ENCODE data around the gene NFIA. TPM values are rescaled to one million over a fixed set of nuclear protein-coding genes. Genes with fewer than 3 reads are reported as not detected.

The NFIA gene
- total RNA-seq, 1 experiment from 2014 or later, result 12.7 TPM

GRCh38 chr1:61294930-61295329 is 212.6 kb downstream of the NFIA start:
- Histone ChIP-seq H3K27me3 (ENCODE audit: low read length) (no peaks in the 10 kb centered on the region), H3K36me3 (ENCODE audit: low read depth, low read length) (no peaks in the 10 kb centered on the region), H3K9me2 (replicated peaks; ENCODE audit: low read length) (no peaks in the 10 kb centered on the region), H3K27ac (ENCODE audit: low read length) (peak overlapping the region; percentile 80), H3F3A (ENCODE audit: low read length, unreplicated experiment) (no peaks in the 10 kb centered on the region), H3K4me1 (ENCODE audit: insufficient read depth, low read length) (peaks cover 51% of the 10 kb centered on the region), H3K79me2 (ENCODE audit: low read length) (no peaks in the 10 kb centered on the region), H3K4me2 (ENCODE audit: low read length) (peak overlapping the region; percentile 56; the same call in 1 of the 2 replicates), H2AFZ (ENCODE audit: low read length) (no peak overlapping the region), H3K4me3 (ENCODE audit: low read length) (no peak overlapping the region), H3K9me3 (ENCODE audit: low read length) (no peaks in the 10 kb centered on the region), H4K20me1 (ENCODE audit: low read length) (no peaks in the 10 kb centered on the region), H3K9ac (ENCODE audit: low read length) (peak overlapping the region; percentile 40; the same call in 1 of the 2 replicates)
- intact Hi-C loops (cut with micrococcal nuclease), result loop anchor here (1.0 kb wide), 1 partner anchor 28 kb away; no protein-coding TSS in a partner anchor
- DNase-seq, result no peak
- TF ChIP-seq EZH2 (IDR thresholded peaks at IDR 0.05; ENCODE audit: low read length, unreplicated experiment), result no peak
- no peak for TF ChIP-seq CTCF (conservative IDR thresholded peaks at IDR 0.05; ENCODE audit: low read depth, low read length)
- TF ChIP-seq EZH2phosphoT487 (IDR thresholded peaks at IDR 0.05; ENCODE audit: borderline replicate concordance, low read length), result no peak
- ChIA-PET CTCF (no interaction called here), POLR2A (ENCODE audit: unreplicated experiment) (no interaction called here)
- no TSS peak for BruUV-seq (replicated peaks)
- ATAC-seq, result no peak

- no peaks in the 10 kb centered on the region for H3K36me3 ChIP-seq (ENCODE audit: low read depth, low read length)
- H4K20me1 ChIP-seq (ENCODE audit: low read length), result no peaks in the 10 kb centered on the region
- H3K4me2 ChIP-seq (ENCODE audit: low read length), result no peak overlapping the region
- H2AFZ ChIP-seq (ENCODE audit: low read length), result no peak overlapping the region
- H3K79me2 ChIP-seq (ENCODE audit: low read length), result no peaks in the 10 kb centered on the region
- no peaks in the 10 kb centered on the region for H3F3A ChIP-seq (ENCODE audit: low read length, unreplicated experiment)
- H3K9ac ChIP-seq (ENCODE audit: low read length), result no peak overlapping the region
- H3K4me1 ChIP-seq (ENCODE audit: insufficient read depth, low read length), result peaks cover 53% of the 10 kb centered on the region
- CTCF ChIA-PET, result no interaction called here
- H3K9me3 ChIP-seq (ENCODE audit: low read length), result no peaks in the 10 kb centered on the region
- BruUV-seq (replicated peaks), result no TSS peak
- no peak overlapping the region for H3K27ac ChIP-seq (ENCODE audit: low read length)
- intact Hi-C loops (cut with micrococcal nuclease), result no loop called here
- H3K4me3 ChIP-seq (ENCODE audit: low read length), result no peak overlapping the region
- TF ChIP-seq EZH2phosphoT487 (IDR thresholded peaks at IDR 0.05; ENCODE audit: borderline replicate concordance, low read length) (no peak), CTCF (conservative IDR thresholded peaks at IDR 0.05; ENCODE audit: low read depth, low read length) (no peak), EZH2 (IDR thresholded peaks at IDR 0.05; ENCODE audit: low read length, unreplicated experiment) (no peak)
- H3K27me3 ChIP-seq (ENCODE audit: low read length), result no peaks in the 10 kb centered on the region
- POLR2A ChIA-PET (ENCODE audit: unreplicated experiment), result no interaction called here
- DNase-seq (no peak), ATAC-seq (no peak)
- no peaks in the 10 kb centered on the region for H3K9me2 ChIP-seq (replicated peaks; ENCODE audit: low read length)
Observed at GRCh38 chr1:61295818-61296537, 213.6 kb downstream of the NFIA start.

- Histone ChIP-seq H3K36me3 (ENCODE audit: low read depth, low read length) (no peaks in the 10 kb centered on the region), H3K9me2 (replicated peaks; ENCODE audit: low read length) (no peaks in the 10 kb centered on the region), H4K20me1 (ENCODE audit: low read length) (no peaks in the 10 kb centered on the region), H3K4me2 (ENCODE audit: low read length) (no peak overlapping the region), H3K27ac (ENCODE audit: low read length) (no peak overlapping the region), H3K27me3 (ENCODE audit: low read length) (no peaks in the 10 kb centered on the region), H3K79me2 (ENCODE audit: low read length) (no peaks in the 10 kb centered on the region), H3K9ac (ENCODE audit: low read length) (no peak overlapping the region), H3K4me1 (ENCODE audit: insufficient read depth, low read length) (peaks cover 49% of the 10 kb centered on the region), H2AFZ (ENCODE audit: low read length) (no peak overlapping the region), H3F3A (ENCODE audit: low read length, unreplicated experiment) (no peaks in the 10 kb centered on the region), H3K9me3 (ENCODE audit: low read length) (no peaks in the 10 kb centered on the region), H3K4me3 (ENCODE audit: low read length) (no peak overlapping the region)
- DNase-seq (no peak), ATAC-seq (no peak)
- POLR2A ChIA-PET (ENCODE audit: unreplicated experiment), result no interaction called here
- intact Hi-C loops (cut with micrococcal nuclease), result loop anchor here (1.0 kb wide), 2 partner anchors 40 to 155 kb away; no protein-coding TSS in a partner anchor
- no TSS peak for BruUV-seq (replicated peaks)
- no peak for TF ChIP-seq EZH2phosphoT487 (IDR thresholded peaks at IDR 0.05; ENCODE audit: borderline replicate concordance, low read length)
- no peak for TF ChIP-seq CTCF (conservative IDR thresholded peaks at IDR 0.05; ENCODE audit: low read depth, low read length)
- TF ChIP-seq EZH2 (IDR thresholded peaks at IDR 0.05; ENCODE audit: low read length, unreplicated experiment), result no peak
- CTCF ChIA-PET, result no interaction called here
Observed at GRCh38 chr1:61297887-61298286, 215.5 kb downstream of the NFIA start.

Measured in PC-3 (cell line).